B cell (primary cell): Measurements from ENCODE around the gene PGAP3. TPM values are rescaled to one million over a fixed set of nuclear protein-coding genes. Genes with fewer than 3 reads are reported as not detected.
A peak's percentile ranks its signal among the peaks of the same experiment; 100 is the strongest.

ENCODE experiments used
- ATAC-seq: fragments of 200-7000 bp; cut with Tn5 transposase; one replicate; pipeline ENCODE4 v1.10.0; 2021; ENCODE audit warnings: low read depth, mild to moderate bottlenecking, moderate number of reproducible peaks, moderate library complexity
- CTCF ChIA-PET: fragments of 350-600 bp; sonication (Branson Sonifier 250); formaldehyde crosslinking; loops from one replicate; lab custom pipeline; 2021; ENCODE audit warnings: antibody characterized with exemption, inconsistent platforms; lab: Charles Lee
- POLR2A ChIA-PET: fragments of 350-600 bp; sonication (Branson Sonifier 250); formaldehyde crosslinking; loops from one replicate; lab custom pipeline; 2021; ENCODE audit warnings: antibody characterized with exemption; lab: Charles Lee
- DNase-seq: peaks from one replicate; pipeline ENCODE4 v3.0.0; 2013
- H2AFZ ChIP-seq: 2 replicates; pipeline ENCODE4 v1.6.1; 2012; ENCODE audit warnings: mild to moderate bottlenecking, low read depth, low read length; ENCODE audit not compliant: insufficient read depth, poor library complexity, severe bottlenecking
- H3K27ac ChIP-seq, 2 donors: 1 replicate in 1 of 2; 2 replicates in 1 of 2; pipeline ENCODE4 v1.5.1; 2012 to 2013; ENCODE audit warnings: low read length in 2 of 2, mild to moderate bottlenecking in 2 of 2, moderate library complexity in 1 of 2
- H3K27me3 ChIP-seq, 4 experiments: fragments of 200-600 bp in 1 of 4; sonication (generic) in 1 of 4; replicated peaks in 1 of 4; 1 replicate in 2 of 4; 2 replicates in 2 of 4; pipeline versions ENCODE4 v1.6.1 to v1.7.0; 2013 to 2016; ENCODE audit warnings: low read length in 3 of 4, mild to moderate bottlenecking in 2 of 4, mixed read lengths in 1 of 4, moderate library complexity in 1 of 4; ENCODE audit not compliant: insufficient read depth in 4 of 4, control insufficient read depth in 3 of 4; ENCODE audit errors: control extremely low read depth in 1 of 4
- H3K36me3 ChIP-seq, 2 experiments: replicated peaks in 1 of 2; 1 replicate in 1 of 2; 2 replicates in 1 of 2; pipeline versions ENCODE4 v1.6.1 to v1.7.1; 2013; ENCODE audit warnings: low read length in 1 of 2; ENCODE audit not compliant: insufficient read depth in 2 of 2, control insufficient read depth in 1 of 2; ENCODE audit errors: control extremely low read depth in 1 of 2, extremely low read depth in 1 of 2
- H3K4me1 ChIP-seq, 2 donors: fragments of 200-600 bp in 1 of 2; sonication (generic) in 1 of 2; 1 replicate in 1 of 2; 2 replicates in 1 of 2; pipeline versions ENCODE4 v1.5.1 to v1.6.1; 2013 to 2017; ENCODE audit warnings: low read length in 2 of 2; ENCODE audit not compliant: control insufficient read depth in 2 of 2, insufficient read depth in 2 of 2
- H3K4me2 ChIP-seq: replicated peaks from 2 replicates; pipeline ENCODE3; 2012; ENCODE audit warnings: mild to moderate bottlenecking, low read depth, low read length; ENCODE audit not compliant: poor library complexity, severe bottlenecking
- H3K4me3 ChIP-seq, 5 experiments: fragments of 200-600 bp in 1 of 5; sonication (generic) in 1 of 5; 1 replicate in 3 of 5; 2 replicates in 2 of 5; pipeline versions ENCODE4 v1.5.1 to v1.7.0; 2011 to 2016; ENCODE audit warnings: low read length in 4 of 5, mild to moderate bottlenecking in 4 of 5, low read depth in 2 of 5, control low read depth in 1 of 5, moderate library complexity in 1 of 5; ENCODE audit not compliant: insufficient read depth in 1 of 5; ENCODE audit errors: control extremely low read depth in 1 of 5, extremely low read depth in 1 of 5
- H3K79me2 ChIP-seq: fragments of 200-600 bp; sonication (generic); one replicate; pipeline ENCODE4 v1.6.0; 2016; ENCODE audit warnings: low read length; ENCODE audit not compliant: control insufficient read depth, insufficient read depth
- H3K9ac ChIP-seq: fragments of 200-600 bp; sonication (generic); 2 replicates; pipeline ENCODE4 v1.6.1; 2017; ENCODE audit warnings: mild to moderate bottlenecking, low read length, moderate library complexity
- H3K9me3 ChIP-seq, 3 donors: one replicate each; pipeline versions ENCODE4 v1.6.1 to v1.7.1; 2013; ENCODE audit warnings: low read length in 2 of 3; ENCODE audit not compliant: control insufficient read depth in 2 of 3, insufficient read depth in 1 of 3; ENCODE audit errors: control extremely low read depth in 1 of 3
- H4K20me1 ChIP-seq: 2 replicates; pipeline ENCODE4 v1.6.0; 2012; ENCODE audit warnings: mild to moderate bottlenecking, low read length; ENCODE audit not compliant: insufficient read depth, control insufficient read depth, poor library complexity, severe bottlenecking
- H3K27ac Mint-ChIP-seq: one replicate; pipeline ENCODE4 v1.8.0; 2021; ENCODE audit warnings: mixed read lengths
- H3K27me3 Mint-ChIP-seq: one replicate; pipeline ENCODE4 v1.8.0; 2021; ENCODE audit warnings: mixed read lengths
- H3K4me1 Mint-ChIP-seq: one replicate; pipeline ENCODE4 v1.8.0; 2021; ENCODE audit warnings: mixed read lengths
- H3K4me3 Mint-ChIP-seq: one replicate; pipeline ENCODE4 v1.8.0; 2021; ENCODE audit warnings: mixed read lengths
- H3K9me3 Mint-ChIP-seq: one replicate; pipeline ENCODE4 v1.8.0; 2022; ENCODE audit warnings: mixed read lengths; ENCODE audit not compliant: insufficient read depth
- CTCF ChIP-seq: fragments of 200-600 bp; IDR thresholded peaks from one replicate; pipeline ENCODE4 v1.8.0; 2022; ENCODE audit warnings: antibody characterized with exemption, mild to moderate bottlenecking
- EZH2 ChIP-seq: IDR thresholded peaks from 2 replicates; pipeline ENCODE4 v1.6.1; 2012; ENCODE audit warnings: borderline replicate concordance, low read depth, mild to moderate bottlenecking, moderate library complexity, low read length; ENCODE audit not compliant: insufficient read depth, poor library complexity, severe bottlenecking
- WGBS: methylation state at CpG from one replicate; pipeline ENCODE4 v1.1.5; 2013; ENCODE audit warnings: missing lambda C conversion rate; ENCODE audit not compliant: insufficient coverage; 5-methylcytosine and 5-hydroxymethylcytosine counted together
- intact Hi-C: fragments of 100-400 bp; cut with micrococcal nuclease; formaldehyde crosslinking; loops from one replicate; pipeline ENCODE4 v1.10.0; 2022
- polyA plus RNA-seq: library from polyadenylated mRNA; depleted of rRNA; stranded (reverse); fragments of >200 nt; gene quantifications from 2 replicates; pipeline ENCODE4 v1.2.3, GENCODE V29; 2012
- total RNA-seq, 2 donors: library from RNA; stranded (reverse); fragments of 120-200 nt in 1 of 2; gene quantifications; 1 replicate in 1 of 2; 2 replicates in 1 of 2; pipeline versions ENCODE4 v1.2.3 to v1.2.4, GENCODE V29; 2013 to 2022

The PGAP3 gene
- total and polyA plus RNA-seq, 2 donors (not counting 1 experiment from before 2014, with no cell fraction given): 27.4 to 34.3 TPM

- Histone ChIP-seq H3K4me3 (no peak overlapping the region), H3K27me3 (peaks cover 0 to 33% (median 17%) of the 10 kb centered on the region in 4 experiments), H3K9me3 (peaks cover 0 to 4% (median 0%) of the 10 kb centered on the region in 3 donors), H3K36me3 (no peaks in the 10 kb centered on the region), H3K27ac (no peak overlapping the region), H3K79me2 (no peaks in the 10 kb centered on the region), H3K4me1 (peaks cover 17 to 24% of the 10 kb centered on the region in 2 donors), H2AFZ (no peak overlapping the region), H4K20me1 (no peaks in the 10 kb centered on the region), H3K4me2 (no peak overlapping the region), H3K9ac (no peak overlapping the region)
- intact Hi-C loops: no loop called here
- POLR2A ChIA-PET: no interaction called here
- CTCF ChIA-PET: interaction anchor here (0.7 kb wide), 1 partner anchor 36 kb away, joined by 3 read pairs; no protein-coding TSS in a partner anchor
- TF ChIP-seq EZH2 (no peak), CTCF (no peak)
- peak; percentile 33 for ATAC-seq
- Mint-ChIP-seq H3K4me1 (peaks cover 18% of the 10 kb centered on the region), H3K27ac (no peak overlapping the region), H3K27me3 (peaks cover 30% of the 10 kb centered on the region), H3K9me3 (no peaks in the 10 kb centered on the region), H3K4me3 (no peak overlapping the region)
- peak; percentile 34 for DNase-seq
- 88% methylated on average over 2 of the region's 12 CpGs for WGBS
Measured at GRCh38 chr17:39702901-39703893, 15.3 kb upstream of the PGAP3 start.
